ENCODE data around the gene TNFRSF18. TPM values are rescaled to one million over a fixed set of nuclear protein-coding genes. Genes with fewer than 3 reads are reported as not detected.

The TNFRSF18 gene
- total RNA-seq, 4 donors from 2014 or later, result 0.29 to 0.66 TPM; not detected in 2

GRCh38 chr1:1243807-1244191 lies 37.4 kb upstream of the TNFRSF18 start:
- TF ChIP-seq EP300 (IDR thresholded peaks at IDR 0.05) (no peak), POLR2A (IDR thresholded peaks at IDR 0.05; ENCODE audit: low read depth) (no peak), POLR2AphosphoS5 (IDR thresholded peaks at IDR 0.05) (no peak), CTCF (IDR thresholded peaks at IDR 0.05) (no peak)
- Histone ChIP-seq H3K36me3 (peaks cover 0 to 24% (median 4%) of the 10 kb centered on the region in 4 donors), H3K4me1 (peaks cover 3 to 28% (median 17%) of the 10 kb centered on the region in 4 donors), H3K27me3 (peaks cover 0 to 71% (median 20%) of the 10 kb centered on the region in 4 donors), H3K9me3 (no peaks in the 10 kb centered on the region), H3K4me3 (peak overlapping the region in 2 of 4 donors; percentile 8 to 22), H3K27ac (replicated peaks in 1 of 4) (no peak overlapping the region)
- WGBS, result 100% methylated on average over 1 of the region's 23 CpGs
- no peak for DNase-seq (ENCODE audit: extremely low spot score)
- intact Hi-C loops (cut with DNase I), result no loop called here

GRCh38 chr1:1243266-1243660 lies 36.9 kb upstream of the TNFRSF18 start:
- peaks cover 0 to 71% (median 24%) of the 10 kb centered on the region in 4 donors for H3K27me3 ChIP-seq
- TF ChIP-seq POLR2A (IDR thresholded peaks at IDR 0.05; ENCODE audit: low read depth), result no peak
- no peak for TF ChIP-seq CTCF (IDR thresholded peaks at IDR 0.05)
- no peak for TF ChIP-seq EP300 (IDR thresholded peaks at IDR 0.05)
- no peak for TF ChIP-seq POLR2AphosphoS5 (IDR thresholded peaks at IDR 0.05)
- H3K36me3 ChIP-seq, result peaks cover 0 to 24% (median 4%) of the 10 kb centered on the region in 4 donors
- no peaks in the 10 kb centered on the region for H3K9me3 ChIP-seq
- 83% methylated on average over 1 of the region's 23 CpGs for WGBS
- H3K27ac ChIP-seq (replicated peaks in 1 of 4), result no peak overlapping the region
- intact Hi-C loops (cut with DNase I), result no loop called here
- no peak for DNase-seq (ENCODE audit: extremely low spot score)
- no peak overlapping the region for H3K4me3 ChIP-seq
- peaks cover 3 to 28% (median 17%) of the 10 kb centered on the region in 4 donors for H3K4me1 ChIP-seq

GRCh38 chr1:1242461-1243265 lies 36.3 kb upstream of the TNFRSF18 start:
- H3K27me3 ChIP-seq, result peaks cover 0 to 71% (median 27%) of the 10 kb centered on the region in 4 donors
- intact Hi-C loops (cut with DNase I), result no loop called here

GRCh38 chr1:1241588-1242219 lies 35.3 kb upstream of the TNFRSF18 start:
- H3K27me3 ChIP-seq, result peaks cover 0 to 69% (median 19%) of the 10 kb centered on the region in 4 donors
- intact Hi-C loops (cut with DNase I), result no loop called here
- peaks cover 12 to 34% (median 21%) of the 10 kb centered on the region in 4 donors for H3K4me1 ChIP-seq
- no peak for TF ChIP-seq CTCF (IDR thresholded peaks at IDR 0.05)
- no peak for TF ChIP-seq POLR2A (IDR thresholded peaks at IDR 0.05; ENCODE audit: low read depth)
- no peak for TF ChIP-seq POLR2AphosphoS5 (IDR thresholded peaks at IDR 0.05)
- no peak for TF ChIP-seq EP300 (IDR thresholded peaks at IDR 0.05)
- H3K4me3 ChIP-seq, result no peak overlapping the region
- no peak for DNase-seq (ENCODE audit: extremely low spot score)
- WGBS, result 90% methylated on average over 10 of the region's 26 CpGs
- H3K9me3 ChIP-seq, result no peaks in the 10 kb centered on the region
- H3K36me3 ChIP-seq, result peaks cover 0 to 24% (median 4%) of the 10 kb centered on the region in 4 donors
- H3K27ac ChIP-seq (replicated peaks in 1 of 4), result no peak overlapping the region

More at GRCh38 chr1:1242461-1243265, 36.3 kb upstream of the TNFRSF18 start:
- DNase-seq (ENCODE audit: extremely low spot score), result no peak
- peaks cover 4 to 34% (median 20%) of the 10 kb centered on the region in 4 donors for H3K4me1 ChIP-seq
- 90% methylated on average over 12 of the region's 41 CpGs for WGBS
- TF ChIP-seq POLR2A (IDR thresholded peaks at IDR 0.05; ENCODE audit: low read depth), result no peak
- no peak for TF ChIP-seq POLR2AphosphoS5 (IDR thresholded peaks at IDR 0.05)
- H3K4me3 ChIP-seq, result no peak overlapping the region
- no peak overlapping the region for H3K27ac ChIP-seq (replicated peaks in 1 of 4)
- H3K36me3 ChIP-seq, result peaks cover 0 to 24% (median 4%) of the 10 kb centered on the region in 4 donors
- H3K9me3 ChIP-seq, result no peaks in the 10 kb centered on the region

Data from esophagus muscularis mucosa (tissue), 4 donors.